ENCODE measurements around the gene CHRNE.

GRCh38 chr17:4881761-4882555 lies 20.9 kb downstream of the CHRNE start:
- TF ChIP-seq EZH2 (IDR thresholded peaks at IDR 0.05) (no peak), POLR2AphosphoS5 (IDR thresholded peaks at IDR 0.05; ENCODE audit: borderline replicate concordance, low read depth, low read length) (no peak), FOXP2 (optimal IDR thresholded peaks at IDR 0.05; ENCODE audit: control extremely low read depth, extremely low read length, insufficient read depth) (no peak)
